Transverse colon (tissue), 4 donors: Measurements from ENCODE around the gene MPV17L2. TPM values are rescaled to one million over a fixed set of nuclear protein-coding genes. Genes with fewer than 3 reads are reported as not detected.

Source experiments
- DNase-seq: peaks from one replicate; pipeline ENCODE4 v3.0.0-alpha.2; 2019
- H3K27ac ChIP-seq, 4 donors: fragments of 200-600 bp; sonication (generic); 2 replicates each; pipeline ENCODE4 v1.5.1; 2016 to 2018; ENCODE audit warnings: inconsistent platforms in 4 of 4
- H3K27me3 ChIP-seq: fragments of 200-600 bp; sonication (generic); 2 replicates; pipeline ENCODE4 v1.5.1; 2017; ENCODE audit warnings: inconsistent platforms
- H3K36me3 ChIP-seq, 4 donors: fragments of 200-600 bp; sonication (generic); 2 replicates each; pipeline ENCODE4 v1.5.1; 2017 to 2019; ENCODE audit warnings: inconsistent platforms in 4 of 4
- H3K4me1 ChIP-seq, 4 donors: fragments of 200-600 bp; sonication (generic); 2 replicates each; pipeline ENCODE4 v1.5.1; 2017 to 2020; ENCODE audit warnings: inconsistent platforms in 4 of 4
- H3K4me3 ChIP-seq, 4 donors: fragments of 200-600 bp; sonication (generic); 1 replicate in 1 of 4; 2 replicates in 3 of 4; pipeline versions ENCODE4 v1.5.1 to v1.6.1; 2017 to 2019; ENCODE audit warnings: inconsistent platforms in 4 of 4
- H3K9me3 ChIP-seq, 2 donors: fragments of 200-600 bp; sonication (generic); 2 replicates each; pipeline ENCODE4 v1.5.1; 2017 to 2019; ENCODE audit warnings: inconsistent platforms in 2 of 2
- CTCF ChIP-seq, 5 experiments: fragments of 200-600 bp in 3 of 5; fragments of 450-650 bp in 2 of 5; sonication (generic) in 3 of 5; IDR thresholded peaks; 1 replicate in 2 of 5; 2 replicates in 3 of 5; pipeline ENCODE4 v1.5.1; 2016 to 2017; ENCODE audit warnings: antibody characterized with exemption in 5 of 5, inconsistent platforms in 3 of 5, mild to moderate bottlenecking in 2 of 5, moderate library complexity in 1 of 5
- EP300 ChIP-seq: sonication (generic); formaldehyde crosslinking; IDR thresholded peaks from one replicate; pipeline ENCODE4 v1.6.1; 2017; ENCODE audit warnings: antibody characterized with exemption, low read depth
- POLR2A ChIP-seq: fragments of 450-650 bp; IDR thresholded peaks from one replicate; pipeline ENCODE4 v1.6.1; 2016; ENCODE audit warnings: antibody characterized with exemption, mild to moderate bottlenecking, moderate library complexity
- POLR2AphosphoS5 ChIP-seq, 3 donors: sonication (generic); formaldehyde crosslinking; IDR thresholded peaks; one replicate each; pipeline ENCODE4 v1.6.1; 2016; ENCODE audit warnings: antibody characterized with exemption in 3 of 3
- WGBS, 2 donors: methylation state at CpG; one replicate each; pipeline ENCODE4 v1.1.5; 2018; ENCODE audit warnings: low coverage in 1 of 2; 5-methylcytosine and 5-hydroxymethylcytosine counted together
- in situ Hi-C, 4 donors: fragments of 200-750 bp; cut with MboI; loops; one replicate each; pipeline versions ENCODE4 v1.15.0 to v1.15.1; 2017; ENCODE audit warnings: low sequenced_read_pairs in 3 of 4, low pct_ligation_motif_present in 1 of 4, low pct_unique_long_range_greater_than_20kb in 1 of 4
- intact Hi-C: fragments of 100-400 bp; cut with DNase I; formaldehyde crosslinking; loops from one replicate; pipeline ENCODE4 v1.15.1; 2023; ENCODE audit warnings: low total_unique reads
- total RNA-seq, 4 donors: library from RNA; depleted of rRNA; stranded (reverse); fragments of >200 nt; gene quantifications; one replicate each; pipeline ENCODE4 v1.1.0, GENCODE V29; 2016

The MPV17L2 gene
- 10 to 100 TPM in 3 of 4 donors, 1 to 10 TPM in 1; 1.6 to 22.3 (median 12.6) TPM for total RNA-seq

- TF ChIP-seq POLR2AphosphoS5 (IDR thresholded peaks at IDR 0.05) (peak; percentile 94 to 98 (median 98)), POLR2A (peak; percentile 88), CTCF (IDR thresholded peaks at IDR 0.05) (no peak), EP300 (no peak)
- in situ Hi-C loops (no loop called here), intact Hi-C loops (no loop called here)
- H3K27me3 ChIP-seq = no peaks in the 10 kb centered on the region
- H3K27ac ChIP-seq = peak within 1 kb of the TSS; percentile 93 to 100 (median 96)
- no peaks in the 10 kb centered on the region for H3K36me3 ChIP-seq
- peak within 1 kb of the TSS; percentile 58 to 88 (median 76) for H3K4me3 ChIP-seq
- no peaks in the 10 kb centered on the region for H3K9me3 ChIP-seq
- 0% methylated on average over 8 to 47 of the region's 74 CpGs for WGBS, 2 donors
- H3K4me1 ChIP-seq = peaks cover 14 to 24% (median 19%) of the 10 kb centered on the region in 4 donors
- peak; percentile 100 for DNase-seq
Observed at GRCh38 chr19:18192673-18193387, at the start of gene MPV17L2. TSS of gene MPV17L2 (plus strand) at chr19:18193218. CDS start at chr19:18193282, 64 bp downstream.

GRCh38 chr19:18143902-18144301 lies 49.1 kb upstream of the MPV17L2 start:
- H3K27me3 ChIP-seq = no peaks in the 10 kb centered on the region
- DNase-seq = no peak
- intact Hi-C loops = no loop called here
- H3K9me3 ChIP-seq = no peaks in the 10 kb centered on the region
- TF ChIP-seq POLR2A (no peak), POLR2AphosphoS5 (IDR thresholded peaks at IDR 0.05) (no peak), CTCF (IDR thresholded peaks at IDR 0.05) (no peak), EP300 (no peak)
- 85% methylated on average over 3 of the region's 3 CpGs; no CpG with 5 or more reads in 1 of the 2 donors for WGBS, 2 donors
- no peak overlapping the region for H3K4me3 ChIP-seq
- peaks cover 0 to 54% (median 23%) of the 10 kb centered on the region in 4 donors for H3K36me3 ChIP-seq
- in situ Hi-C loops = no loop called here
- H3K27ac ChIP-seq = no peak overlapping the region
- H3K4me1 ChIP-seq = no peaks in the 10 kb centered on the region

- no peak overlapping the region for H3K4me3 ChIP-seq
- H3K27me3 ChIP-seq = no peaks in the 10 kb centered on the region
- intact Hi-C loops = no loop called here
- no peaks in the 10 kb centered on the region for H3K4me1 ChIP-seq
- DNase-seq = no peak
- H3K36me3 ChIP-seq = peaks cover 0 to 54% (median 22%) of the 10 kb centered on the region in 4 donors
- no peaks in the 10 kb centered on the region for H3K9me3 ChIP-seq
- TF ChIP-seq EP300 = no peak
- no peak for TF ChIP-seq POLR2A
- TF ChIP-seq POLR2AphosphoS5 (IDR thresholded peaks at IDR 0.05) = no peak
- TF ChIP-seq CTCF (IDR thresholded peaks at IDR 0.05) = no peak
- 89% methylated on average over 16 of the region's 16 CpGs; no CpG with 5 or more reads in 1 of the 2 donors for WGBS, 2 donors
- in situ Hi-C loops = no loop called here
- no peak overlapping the region for H3K27ac ChIP-seq
Observed at GRCh38 chr19:18144361-18144760, 48.7 kb upstream of the MPV17L2 start.

GRCh38 chr19:18144906-18145305 lies 48.1 kb upstream of the MPV17L2 start:
- intact Hi-C loops (no loop called here), in situ Hi-C loops (no loop called here)
- H3K4me1 ChIP-seq = no peaks in the 10 kb centered on the region
- H3K27ac ChIP-seq = no peak overlapping the region
- 98% methylated on average over 28 of the region's 28 CpGs; no CpG with 5 or more reads in 1 of the 2 donors for WGBS, 2 donors
- H3K4me3 ChIP-seq = no peak overlapping the region
- no peak for DNase-seq
- H3K36me3 ChIP-seq = peaks cover 0 to 54% (median 22%) of the 10 kb centered on the region in 4 donors
- TF ChIP-seq POLR2AphosphoS5 (IDR thresholded peaks at IDR 0.05) (no peak), EP300 (no peak), POLR2A (no peak), CTCF (IDR thresholded peaks at IDR 0.05) (no peak)
- H3K9me3 ChIP-seq = no peaks in the 10 kb centered on the region
- no peaks in the 10 kb centered on the region for H3K27me3 ChIP-seq
